ENCODE measurements around the gene RUBCNL. TPM values are rescaled to one million over a fixed set of nuclear protein-coding genes. Genes with fewer than 3 reads are reported as not detected.

RUBCNL gene
- polyA plus RNA-seq, 3 donors = 1.5 to 14.5 (median 2.8) TPM

DNA sequence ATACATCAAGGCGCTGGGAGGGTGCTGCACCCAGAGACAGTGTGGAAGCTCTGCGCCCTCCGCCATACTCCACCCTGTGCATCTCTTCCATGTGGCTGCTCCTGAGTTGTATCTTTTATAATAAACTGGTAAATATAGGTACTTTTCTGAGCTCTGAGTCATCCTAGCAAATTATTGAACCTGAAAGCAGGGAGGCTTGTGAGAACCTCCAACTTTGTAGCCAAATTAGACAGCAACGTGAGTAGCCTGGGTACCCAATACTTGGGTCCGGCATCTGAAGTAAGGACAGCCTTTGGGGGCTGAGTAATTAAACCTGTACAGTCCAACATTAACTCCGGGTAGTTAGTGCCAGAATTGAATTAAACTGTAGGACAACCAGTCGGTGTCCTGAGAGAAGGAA lies 57.4 kb downstream of the RUBCNL start:
- TF ChIP-seq, protein P1, sequence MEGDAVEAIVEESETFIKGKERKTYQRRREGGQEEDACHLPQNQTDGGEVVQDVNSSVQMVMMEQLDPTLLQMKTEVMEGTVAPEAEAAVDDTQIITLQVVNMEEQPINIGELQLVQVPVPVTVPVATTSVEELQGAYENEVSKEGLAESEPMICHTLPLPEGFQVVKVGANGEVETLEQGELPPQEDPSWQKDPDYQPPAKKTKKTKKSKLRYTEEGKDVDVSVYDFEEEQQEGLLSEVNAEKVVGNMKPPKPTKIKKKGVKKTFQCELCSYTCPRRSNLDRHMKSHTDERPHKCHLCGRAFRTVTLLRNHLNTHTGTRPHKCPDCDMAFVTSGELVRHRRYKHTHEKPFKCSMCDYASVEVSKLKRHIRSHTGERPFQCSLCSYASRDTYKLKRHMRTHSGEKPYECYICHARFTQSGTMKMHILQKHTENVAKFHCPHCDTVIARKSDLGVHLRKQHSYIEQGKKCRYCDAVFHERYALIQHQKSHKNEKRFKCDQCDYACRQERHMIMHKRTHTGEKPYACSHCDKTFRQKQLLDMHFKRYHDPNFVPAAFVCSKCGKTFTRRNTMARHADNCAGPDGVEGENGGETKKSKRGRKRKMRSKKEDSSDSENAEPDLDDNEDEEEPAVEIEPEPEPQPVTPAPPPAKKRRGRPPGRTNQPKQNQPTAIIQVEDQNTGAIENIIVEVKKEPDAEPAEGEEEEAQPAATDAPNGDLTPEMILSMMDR (IDR thresholded peaks at IDR 0.05) = no peak
- no peaks in the 10 kb centered on the region for H3K79me2 ChIP-seq (ENCODE audit: insufficient read depth, low read length)
- H3K4me2 ChIP-seq (replicated peaks; ENCODE audit: extremely low read depth, low read length, poor library complexity, severe bottlenecking) = no peak overlapping the region
- peaks cover 0 to 8% (median 0%) of the 10 kb centered on the region in 7 donors for H3K9me3 Mint-ChIP-seq
- H4K20me1 ChIP-seq (ENCODE audit: insufficient read depth, low read length) = no peaks in the 10 kb centered on the region
- intact Hi-C loops (cut with micrococcal nuclease) = loop anchor here in 1 of 2 donors (10.0 kb wide), 1 partner anchor 145 kb away; the partner anchor contains the start of gene LCP1
- H3K36me3 Mint-ChIP-seq = peaks cover 0 to 4% of the 10 kb centered on the region in 2 donors
- no peaks in the 10 kb centered on the region for H3K27me3 ChIP-seq (ENCODE audit: control insufficient read depth in 2 of 2, insufficient read depth in 2 of 2, low read length in 2 of 2)
- no peak overlapping the region for H3K27ac ChIP-seq (ENCODE audit: low read depth in 1 of 2, low read length in 2 of 2)
- H3K4me1 Mint-ChIP-seq = peaks cover 33% of the 10 kb centered on the region
- no peak for DNase-seq
- no peak overlapping the region for H3K4me3 ChIP-seq (replicated peaks in 1 of 3; ENCODE audit: low read depth in 2 of 3, low read length in 3 of 3)
- H3K36me3 ChIP-seq (replicated peaks in 1 of 2; ENCODE audit: control insufficient read depth in 1 of 2, insufficient read depth in 2 of 2, low read length in 2 of 2) = no peaks in the 10 kb centered on the region
- WGBS (ENCODE audit: insufficient coverage) = 71% methylated on average over 2 of the region's 7 CpGs
- H3K9ac ChIP-seq (ENCODE audit: insufficient read depth, low read length, poor library complexity, severe bottlenecking) = no peak overlapping the region
- no peak overlapping the region for H3K4me3 Mint-ChIP-seq
- no peak overlapping the region for H3K27ac Mint-ChIP-seq
- no peak overlapping the region for H2AFZ ChIP-seq (ENCODE audit: insufficient read depth, low read depth, low read length, poor library complexity, severe bottlenecking)
- H3K9me3 ChIP-seq (replicated peaks in 1 of 2; ENCODE audit: control insufficient read depth in 1 of 2, insufficient read depth in 1 of 2, low read length in 2 of 2) = no peaks in the 10 kb centered on the region
- peaks cover 0 to 8% (median 7%) of the 10 kb centered on the region in 3 donors for H3K27me3 Mint-ChIP-seq (ENCODE audit: low read depth in 3 of 3)
- peaks cover 19 to 23% of the 10 kb centered on the region in 2 donors for H3K4me1 ChIP-seq (ENCODE audit: control insufficient read depth in 1 of 2, insufficient read depth in 2 of 2, low read length in 2 of 2)

- Histone ChIP-seq H3K4me1 (ENCODE audit: control insufficient read depth in 1 of 2, insufficient read depth in 2 of 2, low read length in 2 of 2) (no peaks in the 10 kb centered on the region), H4K20me1 (ENCODE audit: insufficient read depth, low read length) (no peaks in the 10 kb centered on the region), H2AFZ (ENCODE audit: insufficient read depth, low read depth, low read length, poor library complexity, severe bottlenecking) (no peak overlapping the region), H3K4me3 (replicated peaks in 1 of 3; ENCODE audit: low read depth in 2 of 3, low read length in 3 of 3) (no peak overlapping the region), H3K9me3 (replicated peaks in 1 of 2; ENCODE audit: control insufficient read depth in 1 of 2, insufficient read depth in 1 of 2, low read length in 2 of 2) (no peaks in the 10 kb centered on the region), H3K36me3 (replicated peaks in 1 of 2; ENCODE audit: control insufficient read depth in 1 of 2, insufficient read depth in 2 of 2, low read length in 2 of 2) (no peaks in the 10 kb centered on the region), H3K4me2 (replicated peaks; ENCODE audit: extremely low read depth, low read length, poor library complexity, severe bottlenecking) (no peak overlapping the region), H3K79me2 (ENCODE audit: insufficient read depth, low read length) (no peaks in the 10 kb centered on the region), H3K27me3 (ENCODE audit: control insufficient read depth in 2 of 2, insufficient read depth in 2 of 2, low read length in 2 of 2) (no peaks in the 10 kb centered on the region), H3K27ac (ENCODE audit: low read depth in 1 of 2, low read length in 2 of 2) (no peak overlapping the region), H3K9ac (ENCODE audit: insufficient read depth, low read length, poor library complexity, severe bottlenecking) (no peak overlapping the region)
- Mint-ChIP-seq H3K9me3 (peaks cover 0 to 2% (median 0%) of the 10 kb centered on the region in 7 donors), H3K4me3 (no peak overlapping the region), H3K27me3 (ENCODE audit: low read depth in 3 of 3) (peaks cover 0 to 8% (median 7%) of the 10 kb centered on the region in 3 donors), H3K36me3 (no peaks in the 10 kb centered on the region), H3K4me1 (peaks cover 17% of the 10 kb centered on the region), H3K27ac (no peak overlapping the region)
- no peak for DNase-seq
- WGBS (ENCODE audit: insufficient coverage) = no CpG with 5 or more reads among the region's 1 CpG
- intact Hi-C loops (cut with micrococcal nuclease) = loop anchor here in 1 of 2 donors (10.0 kb wide), 1 partner anchor 142 kb away; the partner anchor contains the start of gene LCP1
- TF ChIP-seq, protein P1 (IDR thresholded peaks at IDR 0.05) = no peak
Observed at GRCh38 chr13:46327246-46327645, 59.8 kb downstream of the RUBCNL start.

Data from CD14-positive monocyte (primary cell).